Stimulated activated CD8-positive, alpha-beta memory T cell treated with anti-CD3 and anti-CD28 coated beads, Interleukin-12 subunit alpha, Interleukin-12 subunit beta, amount 100 ng/mL, for 4 hours (primary cell): ENCODE data around the gene NELFCD.
"Not testable (repeated sequence)": the region's sequence is repeated elsewhere in the genome, so short reads cannot be mapped to it uniquely, and the experiment has no call there.

Experiments
- DNase-seq: peaks from one replicate; pipeline ENCODE4 v3.0.0-alpha.2; 2020; ENCODE audit warnings: low read depth

Gene NELFCD

DNA sequence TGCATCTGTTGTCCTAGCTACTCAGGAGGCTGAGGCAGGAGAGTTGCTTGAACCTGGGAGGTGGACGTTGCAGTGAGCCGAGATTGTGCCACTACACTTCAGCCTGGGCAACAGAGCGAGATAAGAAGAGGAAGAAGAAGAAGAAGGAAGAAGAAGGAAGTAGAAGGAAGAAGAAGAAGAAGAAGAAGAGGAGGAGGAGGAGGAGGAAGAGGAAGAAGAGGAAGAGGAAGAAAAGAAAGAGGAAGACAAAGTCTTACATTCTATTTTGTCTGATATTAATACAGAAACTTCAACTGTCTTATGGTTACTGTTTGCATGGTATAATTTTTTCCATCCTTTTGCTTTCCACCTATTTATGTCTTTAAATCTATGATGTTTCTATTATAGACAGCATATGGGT is 7.2 kb upstream of the NELFCD start:
- no peak for DNase-seq

DNA sequence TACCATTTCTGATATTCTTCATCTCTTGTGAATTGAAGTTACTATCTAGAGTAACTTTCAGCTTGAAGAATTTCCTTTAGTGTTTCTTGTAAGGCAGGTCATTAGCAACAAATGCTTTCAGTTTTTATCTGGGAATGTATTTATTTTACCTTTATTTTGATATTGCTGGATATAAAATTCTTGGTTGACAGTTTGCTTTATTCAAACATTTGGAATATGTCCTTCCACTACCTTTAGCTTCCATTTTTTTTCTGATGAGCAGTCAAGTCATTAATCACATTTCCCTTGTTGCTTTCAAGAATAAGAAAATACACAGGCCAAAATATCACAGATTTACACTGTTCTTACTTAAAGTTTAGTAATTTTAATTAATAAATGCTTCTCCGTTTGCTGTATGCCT is 5.7 kb upstream of the NELFCD start:
- DNase-seq, result no peak

DNA sequence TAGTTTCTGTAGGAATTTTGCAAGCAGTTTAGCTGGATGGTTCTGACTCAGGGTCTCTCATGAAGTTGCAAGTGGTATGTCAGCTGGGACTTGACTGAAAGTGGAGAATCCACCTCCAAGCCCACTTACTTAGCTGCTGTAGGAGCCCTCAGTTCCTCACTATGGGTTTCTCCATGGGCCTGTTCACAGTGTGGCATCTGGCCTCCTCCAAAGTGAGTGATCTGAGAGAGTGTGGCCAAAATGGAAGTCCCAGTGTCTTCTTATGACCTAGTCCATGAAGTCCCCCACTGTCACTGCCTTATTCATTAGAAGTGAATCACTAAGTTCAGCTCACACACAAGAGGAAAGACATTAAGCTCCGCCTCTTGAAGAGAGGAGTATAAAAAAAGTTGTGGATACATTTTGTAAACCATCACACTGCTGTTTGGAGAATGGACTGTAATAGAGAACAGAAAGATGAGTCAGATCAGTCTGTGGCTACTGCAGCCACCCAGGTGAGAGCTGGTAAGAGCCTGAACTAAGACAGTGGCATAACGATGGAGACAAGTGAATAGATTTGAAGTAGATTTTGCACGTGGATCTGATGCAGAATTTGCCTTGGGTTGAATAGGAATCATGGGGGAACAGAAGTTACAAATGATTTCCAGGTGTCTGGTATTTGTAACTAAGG is 4.9 kb upstream of the NELFCD start:
- DNase-seq, result no peak

DNA sequence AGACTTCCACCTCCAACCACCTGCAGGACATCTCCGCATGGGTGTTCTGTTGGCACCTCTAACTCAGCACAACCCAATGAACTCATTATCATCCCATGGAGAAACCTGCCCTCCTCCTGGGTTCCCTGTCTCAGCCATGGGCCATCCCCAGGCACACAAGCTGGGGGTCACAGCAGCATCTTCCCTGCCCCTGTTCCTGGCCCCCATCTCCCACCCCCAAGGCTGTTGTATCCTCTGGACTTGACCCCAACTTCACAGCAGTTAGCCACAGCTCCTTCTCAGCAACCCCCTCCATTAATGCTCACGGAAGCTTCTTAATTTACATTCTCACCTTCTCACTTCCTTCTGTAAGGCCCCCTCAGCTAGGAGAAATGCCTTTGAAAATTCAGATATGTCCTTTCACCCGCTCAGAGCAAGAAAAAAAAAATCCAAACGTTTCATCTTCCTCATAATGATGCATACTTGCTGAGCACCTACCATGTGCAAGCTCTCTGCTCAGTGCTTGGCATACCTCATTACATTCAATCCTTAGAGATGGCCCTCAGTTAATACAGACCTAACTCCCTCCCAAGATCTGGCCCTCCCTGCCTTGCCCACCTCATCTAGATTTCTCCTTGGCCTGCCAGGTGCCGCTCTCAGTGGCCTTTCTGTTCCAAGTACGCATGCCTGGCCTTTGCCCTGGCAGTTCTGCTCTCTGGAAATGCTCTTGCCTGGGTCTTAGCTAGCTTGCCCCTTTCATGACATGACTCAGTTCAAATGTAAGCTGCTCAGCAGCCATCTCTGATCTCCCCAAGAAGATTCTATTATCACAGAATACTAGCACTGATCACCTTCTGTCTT is 2.5 kb upstream of the NELFCD start:
- DNase-seq, result no peak

DNA sequence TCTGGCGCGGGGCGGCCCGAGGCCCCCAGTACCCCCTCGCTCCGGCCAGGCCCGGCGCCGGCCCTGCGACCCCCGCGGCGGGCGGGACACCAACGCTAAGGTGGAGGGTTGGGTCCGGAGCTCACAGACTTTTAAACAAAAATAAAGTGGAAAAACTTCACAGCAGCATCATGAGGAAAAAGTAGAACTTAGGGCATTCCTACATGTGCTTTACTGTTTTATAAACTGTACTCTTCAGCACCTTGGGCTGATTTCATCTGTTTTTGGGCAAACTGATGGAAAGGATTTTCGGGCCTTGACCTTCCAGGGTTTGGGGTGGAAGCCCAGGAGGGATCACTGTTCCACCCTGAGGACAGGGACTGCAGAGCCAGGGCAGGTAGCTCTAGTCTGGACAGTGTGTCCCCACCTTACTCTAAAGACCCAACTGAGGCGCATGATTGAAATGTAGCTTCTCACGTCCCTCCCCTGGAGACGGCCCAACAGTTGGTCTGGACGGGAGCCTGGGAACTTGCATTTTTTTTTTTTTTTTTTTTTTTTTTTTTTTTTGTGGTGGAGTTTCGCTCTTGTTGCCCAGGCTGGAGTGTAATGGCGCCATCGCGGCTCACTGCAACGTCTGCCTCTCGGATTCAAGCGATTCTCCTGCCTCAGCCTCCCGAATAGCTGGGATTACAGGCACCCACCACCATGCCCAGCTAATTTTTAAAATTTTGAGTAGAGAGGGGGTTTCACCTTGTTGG is 740 bp downstream of the NELFCD start:
- DNase-seq, result no peak

DNA sequence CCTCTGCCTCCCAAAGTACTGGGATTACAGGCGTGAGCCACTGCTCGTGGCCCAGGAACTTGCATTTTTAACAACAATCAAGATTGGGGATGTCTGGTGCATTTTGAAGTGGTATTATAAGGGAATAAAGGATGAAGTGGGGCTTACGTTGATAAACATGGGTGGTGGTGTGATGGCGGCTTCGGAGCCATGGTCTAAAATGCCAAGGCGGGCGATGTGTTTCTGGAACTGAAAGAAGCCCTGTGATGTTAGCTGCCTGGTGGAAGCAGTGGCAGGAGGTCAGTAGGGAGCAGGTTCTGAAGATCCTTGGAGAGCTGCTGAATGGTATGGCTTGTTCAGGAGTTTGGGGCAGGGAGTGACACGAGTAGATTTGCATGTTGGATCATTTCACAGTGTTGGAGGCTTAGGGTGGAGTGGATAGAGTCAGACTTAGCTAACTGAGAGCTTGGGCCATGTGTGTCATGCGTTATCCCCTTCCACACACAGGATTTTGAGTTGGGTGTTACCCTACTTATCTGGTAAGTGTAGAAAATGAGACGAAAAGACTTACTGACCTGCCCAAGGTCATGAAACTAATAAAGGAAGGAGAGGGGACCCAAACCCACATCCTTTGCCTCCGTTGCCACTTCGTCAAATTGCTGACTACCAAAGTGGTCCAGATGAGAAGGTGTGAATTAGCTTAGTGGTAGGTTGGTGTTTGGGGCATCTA is 1.5 kb downstream of the NELFCD start:
- no peak for DNase-seq

- DNase-seq, result not testable (repeated sequence)
Measured at GRCh38 chr20:58983115-58983468, 2.0 kb downstream of the NELFCD start.

DNA sequence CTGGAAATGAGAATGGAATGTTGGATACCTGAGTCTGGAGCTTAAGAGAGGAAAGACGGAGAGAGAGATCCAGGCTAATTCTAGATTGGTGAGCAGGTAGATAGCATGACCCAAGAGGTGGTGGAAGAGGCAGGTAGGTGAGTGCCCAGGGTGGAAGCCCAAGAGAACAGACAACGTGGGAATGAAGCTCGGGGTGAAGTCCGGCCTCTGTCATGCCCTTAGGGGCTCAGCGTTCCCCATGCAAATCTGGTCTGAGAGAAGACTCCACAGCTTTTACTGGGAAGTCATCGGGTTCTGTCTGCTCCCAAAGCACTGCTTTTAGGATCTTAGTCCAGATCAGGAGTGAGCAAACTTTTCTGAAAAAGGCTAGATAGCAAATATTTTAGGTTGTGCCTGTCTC is 3.6 kb downstream of the NELFCD start:
- no peak for DNase-seq

- no peak for DNase-seq
Measured at GRCh38 chr20:58985656-58986055, 4.6 kb downstream of the NELFCD start.

DNA sequence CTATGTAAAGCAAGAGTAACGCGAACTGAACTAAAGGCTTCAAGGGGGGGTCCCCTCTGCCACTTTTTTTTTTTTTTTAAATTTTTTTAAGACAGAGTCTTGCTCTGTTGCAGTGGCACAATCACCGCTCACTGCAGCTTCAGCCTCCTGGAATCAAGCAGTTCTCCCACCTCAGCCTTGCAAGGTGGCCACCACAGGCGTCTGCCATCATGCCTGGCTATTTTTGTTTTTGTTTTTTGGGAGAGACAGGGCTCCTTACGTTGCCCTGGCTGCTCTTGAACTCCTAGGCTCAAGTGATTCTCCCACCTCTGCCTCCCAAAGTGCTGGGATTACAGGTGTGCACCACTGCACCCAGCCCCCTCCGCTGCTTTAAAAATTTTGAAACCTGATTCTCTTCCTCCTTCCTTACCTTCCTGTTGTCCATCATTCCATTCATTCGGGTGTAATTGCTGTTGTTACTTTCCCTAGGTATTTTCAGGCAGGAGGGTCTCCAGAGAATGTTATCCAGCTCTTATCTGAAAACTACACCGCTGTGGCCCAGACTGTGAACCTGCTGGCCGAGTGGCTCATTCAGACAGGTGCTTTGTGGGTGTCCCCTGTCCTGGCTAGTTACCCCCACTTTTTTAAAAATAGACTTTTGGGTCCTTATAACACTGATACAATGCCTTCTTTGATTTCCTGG is 5.4 kb downstream of the NELFCD start:
- DNase-seq, result no peak

DNA sequence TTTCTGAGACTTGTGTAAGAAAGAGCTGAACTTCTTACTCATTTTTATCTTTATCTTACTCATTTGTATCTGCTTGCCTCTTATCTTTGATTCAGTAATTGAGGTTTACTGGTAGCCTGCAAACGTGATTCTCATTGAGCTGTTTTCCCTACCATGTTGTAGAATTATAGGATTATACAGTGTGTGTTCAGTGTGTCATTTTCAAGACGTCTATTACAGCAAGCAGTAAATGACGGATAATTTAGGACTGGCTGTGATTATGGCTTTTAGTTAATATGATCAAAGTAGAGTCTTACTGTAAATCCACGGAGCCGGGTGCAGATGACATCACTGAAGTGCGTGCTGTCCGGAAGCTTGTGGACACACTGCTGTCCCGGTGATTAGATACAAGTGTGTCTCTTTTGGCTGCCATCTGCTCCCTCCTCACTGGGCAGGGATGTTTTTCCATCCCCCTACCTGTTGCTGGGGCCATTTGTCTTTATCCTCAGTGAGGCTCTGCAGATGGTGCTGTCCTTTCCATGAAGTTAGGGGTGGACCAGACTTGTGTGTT is 6.0 kb downstream of the NELFCD start:
- no peak for DNase-seq

- no peak for DNase-seq
Measured at GRCh38 chr20:58987790-58988564, 6.9 kb downstream of the NELFCD start.

DNA sequence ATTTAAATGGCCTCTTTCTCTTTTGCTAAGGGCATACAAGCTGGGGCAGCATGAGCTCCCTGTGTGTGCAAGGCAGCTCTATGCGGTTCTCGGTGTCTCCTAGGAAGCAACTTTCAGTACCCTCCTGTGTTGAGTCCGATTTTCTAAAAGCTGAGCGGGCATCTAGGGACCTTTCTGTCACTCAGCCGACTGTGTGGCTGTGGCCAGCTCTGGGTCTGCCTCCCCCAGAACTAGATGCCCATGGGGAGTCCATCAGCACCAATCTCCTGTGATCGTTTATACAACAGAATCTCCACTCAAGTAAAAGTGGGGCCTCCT is 7.5 kb downstream of the NELFCD start:
- no peak for DNase-seq

DNA sequence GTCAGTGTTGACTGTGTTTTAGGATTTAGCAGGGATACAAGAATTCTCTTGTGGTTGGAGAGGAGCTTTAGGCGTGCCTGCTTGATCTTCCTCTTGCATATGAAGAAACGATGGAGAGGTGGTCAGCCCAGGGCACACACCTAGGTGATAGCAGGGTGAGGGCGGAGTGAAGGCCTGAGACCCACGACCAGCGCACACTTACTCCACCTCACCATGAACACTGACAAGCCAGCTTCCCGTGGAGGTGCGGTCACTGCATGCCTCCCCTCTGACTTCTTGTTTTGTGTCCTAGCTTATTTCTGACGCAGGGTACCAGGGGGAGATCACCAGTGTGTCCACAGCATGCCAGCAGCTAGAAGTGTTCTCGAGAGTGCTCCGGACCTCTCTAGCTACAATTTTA is 8.1 kb downstream of the NELFCD start:
- no peak for DNase-seq

GRCh38 chr20:58990651-58991445 is 9.8 kb downstream of the NELFCD start:
- DNase-seq, result no peak

DNA sequence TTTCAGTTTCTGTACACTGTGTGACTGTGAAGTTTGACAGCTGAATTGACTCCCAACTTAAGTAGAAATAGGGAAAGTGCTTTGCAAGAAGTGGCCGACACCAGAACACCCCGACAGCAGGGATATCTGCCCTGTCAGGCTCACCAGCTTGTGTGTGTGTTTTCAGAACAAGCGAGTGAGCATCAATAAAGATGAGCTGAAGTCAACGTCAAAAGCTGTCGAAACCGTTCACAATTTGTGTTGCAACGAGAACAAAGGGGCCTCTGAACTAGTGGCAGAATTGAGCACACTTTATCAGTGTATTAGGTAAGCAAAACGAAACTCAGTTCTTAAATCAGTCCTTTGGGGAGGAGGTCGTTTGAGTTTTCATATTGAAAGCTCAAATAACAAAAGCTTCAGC is 10.7 kb downstream of the NELFCD start:
- no peak for DNase-seq

GRCh38 chr20:58992911-58993310 is 11.9 kb downstream of the NELFCD start:
- DNase-seq, result no peak

- DNase-seq, result no peak
Measured at GRCh38 chr20:58993332-58994248, 12.5 kb downstream of the NELFCD start.
